ENCODE data around the gene PRLH.

GRCh38 chr2:237536083-237536415 is 30.3 kb upstream of the PRLH start:
- no peak for TF ChIP-seq EZH2phosphoT487 (IDR thresholded peaks at IDR 0.05; ENCODE audit: low read depth)
- TF ChIP-seq, protein P1, sequence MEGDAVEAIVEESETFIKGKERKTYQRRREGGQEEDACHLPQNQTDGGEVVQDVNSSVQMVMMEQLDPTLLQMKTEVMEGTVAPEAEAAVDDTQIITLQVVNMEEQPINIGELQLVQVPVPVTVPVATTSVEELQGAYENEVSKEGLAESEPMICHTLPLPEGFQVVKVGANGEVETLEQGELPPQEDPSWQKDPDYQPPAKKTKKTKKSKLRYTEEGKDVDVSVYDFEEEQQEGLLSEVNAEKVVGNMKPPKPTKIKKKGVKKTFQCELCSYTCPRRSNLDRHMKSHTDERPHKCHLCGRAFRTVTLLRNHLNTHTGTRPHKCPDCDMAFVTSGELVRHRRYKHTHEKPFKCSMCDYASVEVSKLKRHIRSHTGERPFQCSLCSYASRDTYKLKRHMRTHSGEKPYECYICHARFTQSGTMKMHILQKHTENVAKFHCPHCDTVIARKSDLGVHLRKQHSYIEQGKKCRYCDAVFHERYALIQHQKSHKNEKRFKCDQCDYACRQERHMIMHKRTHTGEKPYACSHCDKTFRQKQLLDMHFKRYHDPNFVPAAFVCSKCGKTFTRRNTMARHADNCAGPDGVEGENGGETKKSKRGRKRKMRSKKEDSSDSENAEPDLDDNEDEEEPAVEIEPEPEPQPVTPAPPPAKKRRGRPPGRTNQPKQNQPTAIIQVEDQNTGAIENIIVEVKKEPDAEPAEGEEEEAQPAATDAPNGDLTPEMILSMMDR (IDR thresholded peaks at IDR 0.05; ENCODE audit: low read depth, low read length): no peak

Measured in OCI-LY3 (cell line).